CD4-positive, alpha-beta memory T cell (primary cell): ENCODE results near the gene RPL32. TPM values are rescaled to one million over a fixed set of nuclear protein-coding genes. Genes with fewer than 3 reads are reported as not detected.
A peak's percentile ranks its signal among the peaks of the same experiment; 100 is the strongest.

Experiments
- CTCF ChIA-PET: fragments of 350-600 bp; sonication (Branson Sonifier 250); formaldehyde crosslinking; loops from one replicate; lab custom pipeline; 2021; ENCODE audit warnings: inconsistent platforms; ENCODE audit not compliant: partially characterized antibody; lab: Charles Lee
- POLR2A ChIA-PET: fragments of 350-600 bp; sonication (Branson Sonifier 250); formaldehyde crosslinking; loops from one replicate; lab custom pipeline; 2021; ENCODE audit not compliant: partially characterized antibody; lab: Charles Lee
- DNase-seq, 5 donors: peaks; one replicate each; pipeline versions ENCODE4 v3.0.0 to v3.0.0-alpha.2; 2020 to 2022; ENCODE audit warnings: mixed read lengths in 1 of 5
- H3K27ac ChIP-seq: one replicate; pipeline ENCODE4 v1.7.0; 2013; ENCODE audit warnings: low read depth, low read length
- H3K27me3 ChIP-seq: 2 replicates; pipeline ENCODE4 v1.7.0; 2013; ENCODE audit warnings: mild to moderate bottlenecking, low read length, moderate library complexity; ENCODE audit not compliant: insufficient read depth
- H3K36me3 ChIP-seq: 2 replicates; pipeline ENCODE4 v1.7.0; 2013; ENCODE audit warnings: mild to moderate bottlenecking, low read length, moderate library complexity; ENCODE audit not compliant: insufficient read depth
- H3K4me1 ChIP-seq: 2 replicates; pipeline ENCODE4 v1.7.0; 2013; ENCODE audit warnings: mild to moderate bottlenecking, low read length, moderate library complexity; ENCODE audit not compliant: insufficient read depth
- H3K4me3 ChIP-seq, 2 donors: one replicate each; pipeline ENCODE4 v1.7.0; 2013; ENCODE audit warnings: low read length in 2 of 2, mild to moderate bottlenecking in 1 of 2
- H3K9me3 ChIP-seq, 2 donors: one replicate each; pipeline ENCODE4 v1.7.0; 2013; ENCODE audit warnings: low read length in 2 of 2, control low read depth in 1 of 2; ENCODE audit not compliant: control insufficient read depth in 1 of 2
- H3K27ac Mint-ChIP-seq, 7 donors: one replicate each; pipeline ENCODE4 v1.8.0; 2020 to 2021; ENCODE audit warnings: mixed read lengths in 7 of 7, mild to moderate bottlenecking in 6 of 7, inconsistent platforms in 3 of 7, moderate library complexity in 3 of 7
- H3K27me3 Mint-ChIP-seq, 2 donors: one replicate each; pipeline ENCODE4 v1.8.0; 2020 to 2021; ENCODE audit warnings: mixed read lengths in 2 of 2
- H3K36me3 Mint-ChIP-seq, 2 donors: one replicate each; pipeline ENCODE4 v1.8.0; 2020 to 2021; ENCODE audit warnings: mixed read lengths in 2 of 2, inconsistent platforms in 1 of 2, mild to moderate bottlenecking in 1 of 2
- H3K4me1 Mint-ChIP-seq, 4 donors: one replicate each; pipeline ENCODE4 v1.8.0; 2020 to 2021; ENCODE audit warnings: mixed read lengths in 4 of 4, mild to moderate bottlenecking in 1 of 4
- H3K4me3 Mint-ChIP-seq, 8 donors: one replicate each; pipeline ENCODE4 v1.8.0; 2020 to 2021; ENCODE audit warnings: mixed read lengths in 8 of 8, mild to moderate bottlenecking in 7 of 8, moderate library complexity in 6 of 8, inconsistent platforms in 3 of 8
- H3K9me3 Mint-ChIP-seq, 8 donors: one replicate each; pipeline ENCODE4 v1.8.0; 2020 to 2021; ENCODE audit warnings: mixed read lengths in 8 of 8, mild to moderate bottlenecking in 5 of 8, inconsistent platforms in 3 of 8, moderate library complexity in 1 of 8
- intact Hi-C: fragments of 100-400 bp; cut with micrococcal nuclease; formaldehyde crosslinking; loops from one replicate; pipeline ENCODE4 v1.15.1; 2023
- polyA plus RNA-seq, 2 donors: library from polyadenylated mRNA; unstranded; fragments of 300-500 nt; fragmentation: Illumina TruSeq; gene quantifications; one replicate each; pipeline ENCODE4 v1.2.3, GENCODE V29; 2021
- total RNA-seq, 2 experiments: library from RNA; stranded (reverse); gene quantifications; one replicate each; pipeline ENCODE4 v1.2.3, GENCODE V29; 2021

Gene RPL32
- total and polyA plus RNA-seq, 4 experiments from 2014 or later = 2,040 to 3,480 (median 3,340) TPM

DNA sequence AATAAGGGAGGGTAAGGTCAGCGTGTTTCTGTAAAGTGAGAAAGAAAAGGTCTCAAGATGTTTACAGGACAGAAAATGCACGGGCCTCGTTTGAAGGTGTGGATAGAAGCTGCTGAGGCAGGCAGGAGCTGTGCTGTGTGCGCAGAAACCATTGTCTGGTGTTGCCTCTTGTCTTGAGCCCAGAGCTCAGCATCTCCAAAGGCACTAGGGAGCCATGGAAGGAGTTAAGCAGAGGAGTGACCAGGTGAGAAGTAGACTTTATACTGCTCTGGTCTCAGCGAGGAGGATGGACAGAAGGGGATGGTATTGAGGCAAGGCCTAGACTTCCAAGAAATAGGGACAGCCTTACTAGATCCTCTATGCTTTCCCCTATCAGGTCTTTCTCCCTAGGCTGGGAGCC is 31.9 kb downstream of the RPL32 start:
- CTCF ChIA-PET = interaction anchor here (1.0 to 7.1 kb wide), 11 partner anchors 8 to 203 kb away, joined by 3 to 61 read pairs (median 8); partner anchors contain the start of genes CAND2 and RPL32
- no peaks in the 10 kb centered on the region for H3K27me3 ChIP-seq
- Mint-ChIP-seq H3K4me3 (peak overlapping the region; percentile 33 to 76 (median 68)), H3K27me3 (no peaks in the 10 kb centered on the region), H3K4me1 (peaks cover 0 to 21% (median 11%) of the 10 kb centered on the region in 4 donors), H3K9me3 (no peaks in the 10 kb centered on the region), H3K36me3 (no peaks in the 10 kb centered on the region), H3K27ac (peak overlapping the region in 5 of 7 donors; percentile 34 to 81 (median 76))
- peak overlapping the region; percentile 9 for H3K27ac ChIP-seq
- no peaks in the 10 kb centered on the region for H3K36me3 ChIP-seq
- H3K9me3 ChIP-seq = no peaks in the 10 kb centered on the region
- intact Hi-C loops = no loop called here
- peak overlapping the region in 1 of 2 donors; percentile 51 for H3K4me3 ChIP-seq
- DNase-seq = no peak
- H3K4me1 ChIP-seq = peaks cover 13% of the 10 kb centered on the region
- POLR2A ChIA-PET = interaction anchor here (1.1 to 3.4 kb wide), 4 partner anchors 13 to 32 kb away, joined by 3 to 44 read pairs (median 12); partner anchors contain the start of genes CAND2 and RPL32

DNA sequence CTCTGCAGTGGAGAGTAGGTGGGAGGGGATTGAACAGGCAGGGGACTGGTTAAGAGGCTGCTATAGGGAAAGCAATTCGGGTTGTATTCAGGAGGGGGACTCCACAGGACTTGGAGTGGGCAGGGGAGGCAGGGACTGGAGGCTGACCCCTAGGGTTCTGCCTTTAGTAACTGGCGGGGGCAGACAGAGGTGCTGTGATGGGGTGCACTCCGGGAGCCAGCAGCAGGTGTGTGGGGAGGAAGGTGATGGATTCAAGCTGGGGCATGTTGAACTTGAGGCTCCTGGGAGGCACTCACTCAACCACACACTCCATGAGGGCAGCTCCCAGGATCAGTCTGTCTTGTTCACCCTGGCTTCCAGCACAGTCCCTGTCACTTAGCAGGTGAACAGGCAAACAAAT is 32.4 kb downstream of the RPL32 start:
- ChIA-PET CTCF (interaction anchor here (1.0 to 7.1 kb wide), 6 partner anchors 9 to 34 kb away, joined by 3 to 61 read pairs (median 29); partner anchors contain the start of genes CAND2 and RPL32), POLR2A (interaction anchor here (1.1 to 3.4 kb wide), 4 partner anchors 13 to 33 kb away, joined by 3 to 21 read pairs (median 4); partner anchors contain the start of genes CAND2 and RPL32)
- Histone ChIP-seq H3K4me1 (peaks cover 13% of the 10 kb centered on the region), H3K4me3 (no peak overlapping the region), H3K27me3 (no peaks in the 10 kb centered on the region), H3K36me3 (no peaks in the 10 kb centered on the region), H3K27ac (no peak overlapping the region), H3K9me3 (no peaks in the 10 kb centered on the region)
- intact Hi-C loops = no loop called here
- DNase-seq = no peak
- H3K27ac Mint-ChIP-seq = peak overlapping the region in 3 of 7 donors; percentile 52 to 77 (median 76)
- H3K27me3 Mint-ChIP-seq = no peaks in the 10 kb centered on the region
- no peaks in the 10 kb centered on the region for H3K9me3 Mint-ChIP-seq
- peaks cover 0 to 21% (median 11%) of the 10 kb centered on the region in 4 donors for H3K4me1 Mint-ChIP-seq
- H3K36me3 Mint-ChIP-seq = no peaks in the 10 kb centered on the region
- H3K4me3 Mint-ChIP-seq = peak overlapping the region; percentile 12 to 76 (median 67)

DNA sequence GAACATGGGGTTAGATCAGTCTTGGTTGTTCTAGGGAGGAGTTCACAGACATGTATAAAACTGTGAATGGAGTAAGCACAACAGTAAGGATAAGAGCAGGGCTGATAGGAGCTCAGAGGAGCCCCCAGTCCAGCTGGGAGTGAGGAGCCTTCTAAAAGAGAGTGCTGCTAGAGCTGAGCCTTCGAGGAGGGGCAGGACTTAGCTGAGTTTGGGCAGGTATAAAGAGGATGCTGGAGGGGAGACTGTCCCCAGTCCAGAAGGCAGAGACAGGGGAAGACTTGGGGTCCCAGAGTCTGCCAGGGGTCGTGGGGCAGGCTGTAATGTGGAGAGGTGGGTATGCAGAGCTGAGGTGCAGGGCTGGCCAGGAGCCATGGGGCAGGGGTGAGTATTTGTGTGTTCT is 32.8 kb downstream of the RPL32 start:
- intact Hi-C loops = no loop called here
- H3K4me3 ChIP-seq = no peak overlapping the region
- H3K27ac Mint-ChIP-seq = peak overlapping the region in 2 of 7 donors; percentile 12 to 26
- peaks cover 13% of the 10 kb centered on the region for H3K4me1 ChIP-seq
- POLR2A ChIA-PET = interaction anchor here (1.6 to 3.4 kb wide), 2 partner anchors 12 to 33 kb away, joined by 6 to 21 read pairs; partner anchors contain the start of genes CAND2 and RPL32
- no peak overlapping the region for H3K27ac ChIP-seq
- no peaks in the 10 kb centered on the region for H3K36me3 Mint-ChIP-seq
- H3K4me3 Mint-ChIP-seq = peak overlapping the region in 7 of 8 donors; percentile 18 to 76 (median 52)
- CTCF ChIA-PET = interaction anchor here (4.3 to 7.1 kb wide), 3 partner anchors 10 to 34 kb away, joined by 47 to 61 read pairs (median 55); partner anchors contain the start of genes CAND2 and RPL32
- H3K27me3 ChIP-seq = no peaks in the 10 kb centered on the region
- DNase-seq = no peak
- peaks cover 0 to 21% (median 11%) of the 10 kb centered on the region in 4 donors for H3K4me1 Mint-ChIP-seq
- no peaks in the 10 kb centered on the region for H3K9me3 ChIP-seq
- H3K9me3 Mint-ChIP-seq = no peaks in the 10 kb centered on the region
- no peaks in the 10 kb centered on the region for H3K36me3 ChIP-seq
- H3K27me3 Mint-ChIP-seq = no peaks in the 10 kb centered on the region

DNA sequence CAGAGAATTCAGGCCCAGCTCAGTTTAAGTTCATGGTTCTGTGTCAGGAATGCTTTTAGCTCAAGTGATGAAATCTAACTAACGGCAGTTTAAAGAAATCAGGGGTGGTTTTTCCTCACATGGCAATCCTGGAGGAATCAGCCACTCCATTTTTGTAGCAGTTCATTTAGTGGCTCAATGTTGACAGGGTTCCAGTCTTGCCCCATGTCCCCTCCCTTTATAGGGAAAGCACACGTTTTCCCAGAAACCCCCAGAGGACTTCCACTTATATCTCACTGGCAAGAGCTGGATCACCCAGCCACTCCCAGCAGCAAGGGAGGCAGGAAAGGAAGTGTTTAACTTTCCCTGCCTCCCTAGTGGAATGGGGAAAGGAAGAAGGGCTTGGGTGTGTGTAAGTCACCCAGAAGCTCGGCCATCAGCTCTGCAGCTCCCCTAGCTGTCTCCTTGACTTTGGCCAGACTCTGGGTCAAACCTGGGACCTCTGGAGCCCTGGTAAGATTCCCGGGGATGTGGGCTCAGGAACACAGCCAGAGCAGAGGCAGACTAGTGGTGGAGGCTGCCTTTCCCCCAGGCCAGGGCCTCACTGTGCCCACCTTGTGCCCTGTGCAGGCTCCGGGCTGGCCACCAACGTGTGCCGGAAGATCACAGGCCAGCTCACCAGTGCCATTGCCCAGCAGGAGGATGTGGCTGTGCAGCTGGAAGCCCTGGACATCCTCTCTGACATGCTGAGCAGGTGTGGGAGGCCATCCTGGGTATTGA is 33.6 kb downstream of the RPL32 start:
- Histone ChIP-seq H3K27me3 (no peaks in the 10 kb centered on the region), H3K4me3 (no peak overlapping the region), H3K9me3 (no peaks in the 10 kb centered on the region), H3K36me3 (no peaks in the 10 kb centered on the region), H3K4me1 (peaks cover 13% of the 10 kb centered on the region), H3K27ac (no peak overlapping the region)
- no peak for DNase-seq
- H3K27me3 Mint-ChIP-seq = no peaks in the 10 kb centered on the region
- intact Hi-C loops = no loop called here
- no peaks in the 10 kb centered on the region for H3K36me3 Mint-ChIP-seq
- H3K4me3 Mint-ChIP-seq = no peak overlapping the region
- H3K9me3 Mint-ChIP-seq = no peaks in the 10 kb centered on the region
- POLR2A ChIA-PET = interaction anchor here (1.6 to 3.4 kb wide), 2 partner anchors 11 to 34 kb away, joined by 6 to 21 read pairs; partner anchors contain the start of genes CAND2 and RPL32
- H3K27ac Mint-ChIP-seq = peak overlapping the region in 2 of 7 donors; percentile 12 to 57
- H3K4me1 Mint-ChIP-seq = peaks cover 0 to 21% (median 11%) of the 10 kb centered on the region in 4 donors
- CTCF ChIA-PET = interaction anchor here (4.3 to 7.1 kb wide), 3 partner anchors 9 to 35 kb away, joined by 47 to 61 read pairs (median 55); partner anchors contain the start of genes CAND2 and RPL32

GRCh38 chr3:12807066-12807465 is 34.3 kb downstream of the RPL32 start:
- Mint-ChIP-seq H3K9me3 (no peaks in the 10 kb centered on the region), H3K27ac (no peak overlapping the region), H3K4me1 (peaks cover 0 to 21% (median 11%) of the 10 kb centered on the region in 4 donors), H3K4me3 (no peak overlapping the region), H3K27me3 (no peaks in the 10 kb centered on the region), H3K36me3 (no peaks in the 10 kb centered on the region)
- no peak for DNase-seq
- Histone ChIP-seq H3K4me3 (no peak overlapping the region), H3K4me1 (peaks cover 13% of the 10 kb centered on the region), H3K36me3 (no peaks in the 10 kb centered on the region), H3K9me3 (no peaks in the 10 kb centered on the region), H3K27ac (no peak overlapping the region), H3K27me3 (no peaks in the 10 kb centered on the region)
- CTCF ChIA-PET = interaction anchor here (5.7 to 7.1 kb wide), 2 partner anchors 8 to 18 kb away, joined by 55 to 61 read pairs; partner anchors contain the start of gene CAND2
- intact Hi-C loops = no loop called here
- POLR2A ChIA-PET = no interaction called here

DNA sequence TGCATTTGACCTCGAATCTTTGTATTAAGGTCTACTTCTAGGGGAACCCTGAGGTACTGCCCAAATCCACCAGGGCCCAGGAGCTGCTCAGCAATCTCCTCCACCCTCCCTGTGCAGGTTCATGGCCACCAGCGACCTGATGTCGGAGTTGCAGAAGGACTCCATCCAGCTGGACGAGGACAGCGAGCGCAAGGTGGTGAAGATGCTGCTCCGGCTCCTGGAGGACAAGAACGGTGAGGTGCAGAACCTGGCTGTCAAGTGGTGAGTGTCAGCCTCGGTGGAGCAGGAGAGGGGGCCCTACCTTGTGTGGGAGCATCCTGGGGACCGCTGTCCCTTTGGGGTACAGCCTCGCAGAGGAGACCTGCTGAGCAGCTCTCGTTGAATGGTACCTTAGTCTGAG is 38.0 kb downstream of the RPL32 start:
- Histone ChIP-seq H3K27me3 (no peaks in the 10 kb centered on the region), H3K36me3 (no peaks in the 10 kb centered on the region), H3K9me3 (no peaks in the 10 kb centered on the region), H3K4me3 (no peak overlapping the region), H3K4me1 (no peaks in the 10 kb centered on the region), H3K27ac (no peak overlapping the region)
- Mint-ChIP-seq H3K9me3 (no peaks in the 10 kb centered on the region), H3K27me3 (no peaks in the 10 kb centered on the region), H3K4me3 (no peak overlapping the region), H3K27ac (no peak overlapping the region), H3K4me1 (peaks cover 0 to 7% (median 0%) of the 10 kb centered on the region in 4 donors), H3K36me3 (no peaks in the 10 kb centered on the region)
- DNase-seq = no peak
- POLR2A ChIA-PET = no interaction called here
- intact Hi-C loops = no loop called here
- CTCF ChIA-PET = no interaction called here
